Lung (tissue), 16 donors: Measurements from ENCODE around the gene CCDC6. TPM values are rescaled to one million over a fixed set of nuclear protein-coding genes. Genes with fewer than 3 reads are reported as not detected.
"Not testable (repeated sequence)": the region's sequence is repeated elsewhere in the genome, so short reads cannot be mapped to it uniquely, and the experiment has no call there.

Experiments
- ATAC-seq: fragments of 200-7000 bp; cut with Tn5 transposase; one replicate; pipeline ENCODE4 v1.9.1; 2020; ENCODE audit warnings: moderate number of reproducible peaks; ENCODE audit not compliant: insufficient read depth, low FRiP score
- DNase-seq, 3 donors: peaks; one replicate each; pipeline ENCODE4 v3.0.0-alpha.2; 2013 to 2017
- H3K27ac ChIP-seq, 2 donors: one replicate each; pipeline ENCODE4 v1.5.1; 2013; ENCODE audit warnings: mild to moderate bottlenecking in 2 of 2, moderate library complexity in 2 of 2, control low read depth in 1 of 2, inconsistent platforms in 1 of 2, low read depth in 1 of 2, low read length in 1 of 2
- H3K27me3 ChIP-seq, 3 donors: one replicate each; pipeline ENCODE4 v1.5.1; 2013; ENCODE audit warnings: low read length in 2 of 3; ENCODE audit not compliant: control insufficient read depth in 3 of 3, insufficient read depth in 3 of 3
- H3K36me3 ChIP-seq, 4 donors: one replicate each; pipeline ENCODE4 v1.5.1; 2013; ENCODE audit warnings: low read length in 4 of 4, mild to moderate bottlenecking in 1 of 4, moderate library complexity in 1 of 4; ENCODE audit not compliant: control insufficient read depth in 4 of 4, insufficient read depth in 4 of 4
- H3K4me1 ChIP-seq, 5 donors: one replicate each; pipeline ENCODE4 v1.5.1; 2013; ENCODE audit warnings: low read length in 5 of 5, mild to moderate bottlenecking in 2 of 5, moderate library complexity in 1 of 5; ENCODE audit not compliant: control insufficient read depth in 5 of 5, insufficient read depth in 5 of 5
- H3K4me3 ChIP-seq: one replicate; pipeline ENCODE4 v1.5.1; 2013; ENCODE audit warnings: mild to moderate bottlenecking, control low read depth, moderate library complexity
- H3K9ac ChIP-seq, 2 donors: one replicate each; pipeline ENCODE4 v1.5.1; 2013; ENCODE audit warnings: low read length in 2 of 2, control low read depth in 1 of 2; ENCODE audit not compliant: insufficient read depth in 1 of 2
- H3K9me3 ChIP-seq, 4 donors: one replicate each; pipeline ENCODE4 v1.5.1; 2013; ENCODE audit warnings: low read length in 3 of 4, mild to moderate bottlenecking in 1 of 4, moderate library complexity in 1 of 4; ENCODE audit not compliant: control insufficient read depth in 4 of 4, insufficient read depth in 3 of 4
- WGBS, 2 donors: extraction: QIAGEN DNeasy Blood & Tissue Kit; methylation state at CpG; one replicate each; pipeline ENCODE4 v1.1.7; 2013; 5-methylcytosine and 5-hydroxymethylcytosine counted together
- long read RNA-seq, 5 donors: transcript quantifications; one replicate each; lab custom pipeline, GENCODE V29; 2026
- polyA plus RNA-seq, 2 donors: library from polyadenylated mRNA; stranded (reverse); fragments of 200-250 nt; gene quantifications; one replicate each; pipeline ENCODE4 v1.2.1, GENCODE V29; 2013
- total RNA-seq, 2 donors: library from RNA; depleted of rRNA in 1 of 2; stranded (reverse); fragments of >200 nt in 1 of 2; gene quantifications; one replicate each; pipeline ENCODE4 v1.2.1, GENCODE V29; 2014 to 2021
- TF ChIP-seq, protein P1 (sequence below): IDR thresholded peaks from 2 replicates; pipeline ENCODE4 v1.5.1; 2012; ENCODE audit warnings: mild to moderate bottlenecking; ENCODE audit errors: control extremely low read depth, extremely low read depth
- donor health status: control.
- donor health status: control.
- donor health status: Bipolar disorder and iron deficiency.
- donor health status: healthy.
- donor health status: DM: yes; HTN: yes; CAD: no.

Gene CCDC6
- total RNA-seq, result 10 to 100 TPM; 42.7 to 77.2 TPM
- polyA plus RNA-seq, result 10 to 100 TPM; 13.2 to 13.5 TPM
- long read RNA-seq, donor 1, full-length matches to known transcripts, result 14 of 14 reads
- long read RNA-seq, donor 1, partial matches to known transcripts, result 0 of 14 reads
- long read RNA-seq, donor 1, other reads (novel, unspliced or antisense), result 0 of 14 reads
- long read RNA-seq, donor 2, full-length matches to known transcripts, result 7 of 7 reads
- long read RNA-seq, donor 2, partial matches to known transcripts, result 0 of 7 reads
- long read RNA-seq, donor 2, other reads (novel, unspliced or antisense), result 0 of 7 reads
- long read RNA-seq, donor 3, full-length matches to known transcripts, result 6 of 6 reads
- long read RNA-seq, donor 3, partial matches to known transcripts, result 0 of 6 reads
- long read RNA-seq, donor 3, other reads (novel, unspliced or antisense), result 0 of 6 reads
- long read RNA-seq, donor 4, full-length matches to known transcripts, result 4 of 4 reads
- long read RNA-seq, donor 4, partial matches to known transcripts, result 0 of 4 reads
- long read RNA-seq, donor 4, other reads (novel, unspliced or antisense), result 0 of 4 reads
- long read RNA-seq, donor 5, full-length matches to known transcripts, result 12 of 12 reads
- long read RNA-seq, donor 5, partial matches to known transcripts, result 0 of 12 reads
- long read RNA-seq, donor 5, other reads (novel, unspliced or antisense), result 0 of 12 reads

DNA sequence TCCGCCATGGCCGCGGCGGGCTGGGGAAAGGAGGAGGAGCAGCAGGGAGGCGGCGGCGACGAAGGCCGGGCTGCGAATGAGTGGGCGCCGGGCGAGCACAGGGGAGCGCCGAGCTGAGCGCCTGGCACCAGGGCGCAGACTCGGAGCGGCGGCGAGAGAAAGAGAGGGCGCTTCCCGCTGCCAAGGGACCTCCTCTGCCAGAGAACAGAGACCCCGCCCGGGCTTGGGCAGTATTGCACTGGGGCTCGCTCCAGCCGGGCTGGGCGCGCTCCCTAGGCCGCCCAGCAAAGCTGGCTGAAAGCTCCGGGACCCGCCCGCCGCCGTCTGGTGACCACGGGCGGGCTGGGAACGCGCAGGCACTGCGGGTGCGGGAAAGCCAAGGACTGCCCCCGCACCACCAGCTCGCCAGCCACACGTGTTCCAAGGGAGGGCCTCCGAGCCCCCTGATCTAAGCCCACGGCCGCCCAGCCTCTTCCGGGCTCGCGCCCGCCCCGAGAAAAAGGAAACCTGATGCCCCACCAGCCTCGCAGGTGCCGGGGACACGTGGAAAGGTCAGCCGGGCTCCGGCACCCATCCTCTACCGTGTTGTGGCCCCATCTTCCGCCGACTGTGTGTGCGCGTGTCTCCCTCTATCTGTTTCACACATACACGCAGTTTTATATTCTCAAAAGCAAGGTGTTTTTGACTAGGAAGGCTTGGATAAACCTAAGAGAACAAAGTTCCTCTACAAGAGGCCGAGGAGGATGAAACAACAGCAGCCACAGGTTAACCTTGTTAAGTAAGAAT lies at the start of gene CCDC6:
Gene CCDC6 (minus strand): TSS at position 140 of the 786 bp plus-strand sequence. CDS start 132 bp downstream, at position 8.
- 0% methylated on average over 40 to 64 of the region's 64 CpGs for WGBS, 2 donors
- H3K27ac ChIP-seq, result peak within 1 kb of the TSS; percentile 93 to 95
- TF ChIP-seq, protein P1, sequence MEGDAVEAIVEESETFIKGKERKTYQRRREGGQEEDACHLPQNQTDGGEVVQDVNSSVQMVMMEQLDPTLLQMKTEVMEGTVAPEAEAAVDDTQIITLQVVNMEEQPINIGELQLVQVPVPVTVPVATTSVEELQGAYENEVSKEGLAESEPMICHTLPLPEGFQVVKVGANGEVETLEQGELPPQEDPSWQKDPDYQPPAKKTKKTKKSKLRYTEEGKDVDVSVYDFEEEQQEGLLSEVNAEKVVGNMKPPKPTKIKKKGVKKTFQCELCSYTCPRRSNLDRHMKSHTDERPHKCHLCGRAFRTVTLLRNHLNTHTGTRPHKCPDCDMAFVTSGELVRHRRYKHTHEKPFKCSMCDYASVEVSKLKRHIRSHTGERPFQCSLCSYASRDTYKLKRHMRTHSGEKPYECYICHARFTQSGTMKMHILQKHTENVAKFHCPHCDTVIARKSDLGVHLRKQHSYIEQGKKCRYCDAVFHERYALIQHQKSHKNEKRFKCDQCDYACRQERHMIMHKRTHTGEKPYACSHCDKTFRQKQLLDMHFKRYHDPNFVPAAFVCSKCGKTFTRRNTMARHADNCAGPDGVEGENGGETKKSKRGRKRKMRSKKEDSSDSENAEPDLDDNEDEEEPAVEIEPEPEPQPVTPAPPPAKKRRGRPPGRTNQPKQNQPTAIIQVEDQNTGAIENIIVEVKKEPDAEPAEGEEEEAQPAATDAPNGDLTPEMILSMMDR, result peak; percentile 50
- H3K4me3 ChIP-seq, result peak within 1 kb of the TSS; percentile 89
- peaks cover 0 to 3% (median 0%) of the 10 kb centered on the region in 4 donors for H3K36me3 ChIP-seq
- peak; percentile 95 to 96 (median 95) for DNase-seq
- no peaks in the 10 kb centered on the region for H3K9me3 ChIP-seq
- H3K9ac ChIP-seq, result peak within 1 kb of the TSS; percentile 81 to 86
- peak; percentile 92 for ATAC-seq
- H3K27me3 ChIP-seq, result no peaks in the 10 kb centered on the region
- H3K4me1 ChIP-seq, result peaks cover 11 to 32% (median 14%) of the 10 kb centered on the region in 5 donors

DNA sequence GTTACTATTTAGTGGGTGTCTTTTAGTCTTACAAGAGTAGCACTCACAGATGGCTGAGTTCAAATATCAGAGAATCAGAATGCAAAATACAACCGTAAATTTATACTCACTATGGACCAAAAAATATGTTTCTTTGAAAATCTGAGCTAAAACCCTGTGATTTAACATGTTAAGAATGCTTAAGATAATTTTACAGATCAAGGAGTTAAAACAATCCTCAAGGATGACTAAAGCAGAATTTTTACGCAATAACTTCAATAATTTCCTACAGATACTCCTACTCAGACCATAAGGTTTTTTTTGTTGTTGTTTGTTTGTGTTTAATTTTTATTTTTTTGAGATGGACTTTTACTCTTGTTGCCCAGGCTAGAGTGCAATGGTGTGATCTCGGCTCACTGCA lies 47.9 kb upstream of the CCDC6 start:
- Histone ChIP-seq H3K4me3 (no peak overlapping the region), H3K36me3 (no peaks in the 10 kb centered on the region), H3K4me1 (no peaks in the 10 kb centered on the region), H3K27me3 (no peaks in the 10 kb centered on the region), H3K9ac (no peak overlapping the region), H3K9me3 (no peaks in the 10 kb centered on the region), H3K27ac (no peak overlapping the region)
- TF ChIP-seq, protein P1, result no peak
- WGBS, 2 donors, result 79 to 90% methylated on average over 3 of the region's 3 CpGs
- ATAC-seq (no peak), DNase-seq (no peak)

DNA sequence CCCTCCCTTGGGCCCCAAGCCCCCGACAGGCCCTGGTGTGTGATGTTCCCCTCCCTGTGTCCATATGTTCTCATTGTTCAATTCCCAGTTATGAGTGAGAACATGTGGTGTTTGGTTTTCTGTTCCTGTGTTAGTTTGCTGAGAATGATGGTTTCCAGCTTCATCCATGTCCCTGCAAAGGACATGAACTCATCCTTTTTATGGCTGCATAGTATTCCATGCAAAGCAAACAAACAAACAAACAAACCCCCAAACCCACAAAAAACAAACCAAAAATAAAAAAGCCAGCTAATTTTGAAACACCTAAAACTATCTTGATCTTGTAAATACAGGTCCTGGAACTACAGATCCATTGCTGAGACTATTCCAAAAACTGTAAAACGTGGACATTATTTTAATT lies 47.4 kb upstream of the CCDC6 start:
- WGBS, 2 donors, result 87 to 89% methylated on average over 2 of the region's 2 CpGs
- H3K9ac ChIP-seq, ATAC-seq, H3K27me3 ChIP-seq, H3K27ac ChIP-seq, H3K9me3 ChIP-seq, H3K4me1 ChIP-seq, DNase-seq, H3K36me3 ChIP-seq, H3K4me3 ChIP-seq: not testable (repeated sequence)

DNA sequence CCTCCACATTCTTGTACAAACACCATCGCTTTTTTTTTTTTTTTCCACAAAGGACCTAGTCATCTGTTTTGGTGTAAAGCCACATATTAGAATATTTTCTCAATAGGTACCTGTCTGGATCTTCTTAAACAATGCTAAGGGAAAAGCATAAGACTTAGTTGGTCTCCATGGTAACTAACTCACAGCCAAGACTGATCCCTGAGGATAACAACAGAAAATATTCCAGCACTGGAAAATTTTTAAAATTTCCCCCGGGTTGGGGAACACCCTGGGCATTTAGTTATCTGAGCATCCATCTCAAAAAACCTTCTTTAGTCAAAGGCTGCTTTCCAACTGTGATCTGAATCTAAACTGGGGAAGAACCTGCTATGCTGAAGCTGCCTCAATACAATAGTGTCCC lies 43.7 kb upstream of the CCDC6 start:
- ATAC-seq, result no peak
- no peak overlapping the region for H3K27ac ChIP-seq
- H3K9me3 ChIP-seq, result no peaks in the 10 kb centered on the region
- 71 to 91% methylated on average over 2 of the region's 2 CpGs for WGBS, 2 donors
- TF ChIP-seq, protein P1, result no peak
- no peak overlapping the region for H3K4me3 ChIP-seq
- H3K4me1 ChIP-seq, result no peaks in the 10 kb centered on the region
- no peaks in the 10 kb centered on the region for H3K27me3 ChIP-seq
- no peak overlapping the region for H3K9ac ChIP-seq
- no peak for DNase-seq
- no peaks in the 10 kb centered on the region for H3K36me3 ChIP-seq
